B cell (primary cell): ENCODE measurements around the gene TPCN1. TPM values are rescaled to one million over a fixed set of nuclear protein-coding genes. Genes with fewer than 3 reads are reported as not detected.
A peak's percentile ranks its signal among the peaks of the same experiment; 100 is the strongest.

ENCODE experiments used
- ATAC-seq: fragments of 200-7000 bp; cut with Tn5 transposase; one replicate; pipeline ENCODE4 v1.10.0; 2021; ENCODE audit warnings: low read depth, mild to moderate bottlenecking, moderate number of reproducible peaks, moderate library complexity
- CTCF ChIA-PET: fragments of 350-600 bp; sonication (Branson Sonifier 250); formaldehyde crosslinking; loops from one replicate; lab custom pipeline; 2021; ENCODE audit warnings: antibody characterized with exemption, inconsistent platforms; lab: Charles Lee
- POLR2A ChIA-PET: fragments of 350-600 bp; sonication (Branson Sonifier 250); formaldehyde crosslinking; loops from one replicate; lab custom pipeline; 2021; ENCODE audit warnings: antibody characterized with exemption; lab: Charles Lee
- DNase-seq: peaks from one replicate; pipeline ENCODE4 v3.0.0; 2013
- H2AFZ ChIP-seq: 2 replicates; pipeline ENCODE4 v1.6.1; 2012; ENCODE audit warnings: mild to moderate bottlenecking, low read depth, low read length; ENCODE audit not compliant: insufficient read depth, poor library complexity, severe bottlenecking
- H3K27ac ChIP-seq, 2 donors: 1 replicate in 1 of 2; 2 replicates in 1 of 2; pipeline ENCODE4 v1.5.1; 2012 to 2013; ENCODE audit warnings: low read length in 2 of 2, mild to moderate bottlenecking in 2 of 2, moderate library complexity in 1 of 2
- H3K27me3 ChIP-seq, 4 experiments: fragments of 200-600 bp in 1 of 4; sonication (generic) in 1 of 4; replicated peaks in 1 of 4; 1 replicate in 2 of 4; 2 replicates in 2 of 4; pipeline versions ENCODE4 v1.6.1 to v1.7.0; 2013 to 2016; ENCODE audit warnings: low read length in 3 of 4, mild to moderate bottlenecking in 2 of 4, mixed read lengths in 1 of 4, moderate library complexity in 1 of 4; ENCODE audit not compliant: insufficient read depth in 4 of 4, control insufficient read depth in 3 of 4; ENCODE audit errors: control extremely low read depth in 1 of 4
- H3K36me3 ChIP-seq, 2 experiments: replicated peaks in 1 of 2; 1 replicate in 1 of 2; 2 replicates in 1 of 2; pipeline versions ENCODE4 v1.6.1 to v1.7.1; 2013; ENCODE audit warnings: low read length in 1 of 2; ENCODE audit not compliant: insufficient read depth in 2 of 2, control insufficient read depth in 1 of 2; ENCODE audit errors: control extremely low read depth in 1 of 2, extremely low read depth in 1 of 2
- H3K4me1 ChIP-seq, 2 donors: fragments of 200-600 bp in 1 of 2; sonication (generic) in 1 of 2; 1 replicate in 1 of 2; 2 replicates in 1 of 2; pipeline versions ENCODE4 v1.5.1 to v1.6.1; 2013 to 2017; ENCODE audit warnings: low read length in 2 of 2; ENCODE audit not compliant: control insufficient read depth in 2 of 2, insufficient read depth in 2 of 2
- H3K4me2 ChIP-seq: replicated peaks from 2 replicates; pipeline ENCODE3; 2012; ENCODE audit warnings: mild to moderate bottlenecking, low read depth, low read length; ENCODE audit not compliant: poor library complexity, severe bottlenecking
- H3K4me3 ChIP-seq, 5 experiments: fragments of 200-600 bp in 1 of 5; sonication (generic) in 1 of 5; 1 replicate in 3 of 5; 2 replicates in 2 of 5; pipeline versions ENCODE4 v1.5.1 to v1.7.0; 2011 to 2016; ENCODE audit warnings: low read length in 4 of 5, mild to moderate bottlenecking in 4 of 5, low read depth in 2 of 5, control low read depth in 1 of 5, moderate library complexity in 1 of 5; ENCODE audit not compliant: insufficient read depth in 1 of 5; ENCODE audit errors: control extremely low read depth in 1 of 5, extremely low read depth in 1 of 5
- H3K79me2 ChIP-seq: fragments of 200-600 bp; sonication (generic); one replicate; pipeline ENCODE4 v1.6.0; 2016; ENCODE audit warnings: low read length; ENCODE audit not compliant: control insufficient read depth, insufficient read depth
- H3K9ac ChIP-seq: fragments of 200-600 bp; sonication (generic); 2 replicates; pipeline ENCODE4 v1.6.1; 2017; ENCODE audit warnings: mild to moderate bottlenecking, low read length, moderate library complexity
- H3K9me3 ChIP-seq, 3 donors: one replicate each; pipeline versions ENCODE4 v1.6.1 to v1.7.1; 2013; ENCODE audit warnings: low read length in 2 of 3; ENCODE audit not compliant: control insufficient read depth in 2 of 3, insufficient read depth in 1 of 3; ENCODE audit errors: control extremely low read depth in 1 of 3
- H4K20me1 ChIP-seq: 2 replicates; pipeline ENCODE4 v1.6.0; 2012; ENCODE audit warnings: mild to moderate bottlenecking, low read length; ENCODE audit not compliant: insufficient read depth, control insufficient read depth, poor library complexity, severe bottlenecking
- H3K27ac Mint-ChIP-seq: one replicate; pipeline ENCODE4 v1.8.0; 2021; ENCODE audit warnings: mixed read lengths
- H3K27me3 Mint-ChIP-seq: one replicate; pipeline ENCODE4 v1.8.0; 2021; ENCODE audit warnings: mixed read lengths
- H3K4me1 Mint-ChIP-seq: one replicate; pipeline ENCODE4 v1.8.0; 2021; ENCODE audit warnings: mixed read lengths
- H3K4me3 Mint-ChIP-seq: one replicate; pipeline ENCODE4 v1.8.0; 2021; ENCODE audit warnings: mixed read lengths
- H3K9me3 Mint-ChIP-seq: one replicate; pipeline ENCODE4 v1.8.0; 2022; ENCODE audit warnings: mixed read lengths; ENCODE audit not compliant: insufficient read depth
- CTCF ChIP-seq: fragments of 200-600 bp; IDR thresholded peaks from one replicate; pipeline ENCODE4 v1.8.0; 2022; ENCODE audit warnings: antibody characterized with exemption, mild to moderate bottlenecking
- EZH2 ChIP-seq: IDR thresholded peaks from 2 replicates; pipeline ENCODE4 v1.6.1; 2012; ENCODE audit warnings: borderline replicate concordance, low read depth, mild to moderate bottlenecking, moderate library complexity, low read length; ENCODE audit not compliant: insufficient read depth, poor library complexity, severe bottlenecking
- WGBS: methylation state at CpG from one replicate; pipeline ENCODE4 v1.1.5; 2013; ENCODE audit warnings: missing lambda C conversion rate; ENCODE audit not compliant: insufficient coverage; 5-methylcytosine and 5-hydroxymethylcytosine counted together
- intact Hi-C: fragments of 100-400 bp; cut with micrococcal nuclease; formaldehyde crosslinking; loops from one replicate; pipeline ENCODE4 v1.10.0; 2022
- polyA plus RNA-seq: library from polyadenylated mRNA; depleted of rRNA; stranded (reverse); fragments of >200 nt; gene quantifications from 2 replicates; pipeline ENCODE4 v1.2.3, GENCODE V29; 2012
- total RNA-seq, 2 donors: library from RNA; stranded (reverse); fragments of 120-200 nt in 1 of 2; gene quantifications; 1 replicate in 1 of 2; 2 replicates in 1 of 2; pipeline versions ENCODE4 v1.2.3 to v1.2.4, GENCODE V29; 2013 to 2022

TPCN1 gene
- total and polyA plus RNA-seq, 2 donors (not counting 1 experiment from before 2014, with no cell fraction given) = 80.8 to 258 TPM

- Mint-ChIP-seq H3K4me3 (no peak overlapping the region), H3K4me1 (peaks cover 60% of the 10 kb centered on the region), H3K27ac (peak overlapping the region; percentile 75), H3K9me3 (no peaks in the 10 kb centered on the region), H3K27me3 (no peaks in the 10 kb centered on the region)
- TF ChIP-seq EZH2 (no peak), CTCF (no peak)
- intact Hi-C loops = loop anchor here (1.0 kb wide), 1 partner anchor 7 kb away; the partner anchor contains the start of gene TPCN1
- Histone ChIP-seq H3K9ac (no peak overlapping the region), H3K27me3 (no peaks in the 10 kb centered on the region), H3K9me3 (no peaks in the 10 kb centered on the region), H3K27ac (peak overlapping the region; percentile 75 to 83), H3K36me3 (peaks cover 0 to 46% of the 10 kb centered on the region in 2 experiments), H3K4me1 (peaks cover 56 to 73% of the 10 kb centered on the region in 2 donors), H4K20me1 (no peaks in the 10 kb centered on the region), H2AFZ (no peak overlapping the region), H3K4me2 (peak overlapping the region; percentile 76), H3K79me2 (peaks cover 60% of the 10 kb centered on the region), H3K4me3 (no peak overlapping the region)
- ChIA-PET CTCF (interaction anchor here (1.3 to 7.3 kb wide), 5 partner anchors 20 to 197 kb away, joined by 3 to 96 read pairs (median 14); no protein-coding TSS in a partner anchor), POLR2A (interaction anchor here (2.9 kb wide), 1 partner anchor 20 kb away, joined by 56 read pairs; no protein-coding TSS in a partner anchor)
- DNase-seq (peak; percentile 15), ATAC-seq (no peak)
- 100% methylated on average over 1 of the region's 5 CpGs for WGBS
These were observed 7.2 kb downstream of the TPCN1 start for GRCh38 chr12:113228394-113229028.
